ENCODE data around the gene TSPAN14.

DNA sequence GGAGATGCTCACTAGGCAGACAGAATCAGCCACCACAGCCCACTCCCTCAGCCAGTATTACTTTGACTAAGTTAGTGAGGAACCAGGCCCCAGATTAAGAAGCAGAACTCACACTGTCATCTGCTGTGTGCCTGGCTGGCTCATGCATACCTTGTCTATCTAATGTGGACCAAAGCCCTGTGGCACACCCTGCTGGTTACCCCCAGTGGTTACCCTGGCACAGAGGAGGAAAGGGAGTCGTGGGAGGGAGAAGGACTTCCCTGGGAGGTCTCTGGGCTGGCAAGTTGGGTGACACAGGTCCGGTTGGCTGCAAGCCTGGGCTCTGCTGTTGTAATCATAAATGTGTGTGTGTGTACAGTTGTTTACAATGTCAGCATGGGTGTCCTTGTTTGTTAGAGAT lies 76.1 kb downstream of the TSPAN14 start:
- TF ChIP-seq CTCF (conservative IDR thresholded peaks at IDR 0.05; ENCODE audit: low read depth in 2 of 2): peak; percentile 20 to 49; a peak in 3 of 4 replicates
- no peak for TF ChIP-seq ETS1 (IDR thresholded peaks at IDR 0.05)
- TF ChIP-seq POLR2AphosphoS5 (IDR thresholded peaks at IDR 0.05; ENCODE audit: low read depth): no peak
- no peak for TF ChIP-seq NANOG (IDR thresholded peaks at IDR 0.05; ENCODE audit: borderline replicate concordance)
- TF ChIP-seq EZH2phosphoT487 (IDR thresholded peaks at IDR 0.05; ENCODE audit: unreplicated experiment): no peak
- TF ChIP-seq ZNF114 (CRISPR knock-in tag; IDR thresholded peaks at IDR 0.05): no peak
- TF ChIP-seq, protein P1, sequence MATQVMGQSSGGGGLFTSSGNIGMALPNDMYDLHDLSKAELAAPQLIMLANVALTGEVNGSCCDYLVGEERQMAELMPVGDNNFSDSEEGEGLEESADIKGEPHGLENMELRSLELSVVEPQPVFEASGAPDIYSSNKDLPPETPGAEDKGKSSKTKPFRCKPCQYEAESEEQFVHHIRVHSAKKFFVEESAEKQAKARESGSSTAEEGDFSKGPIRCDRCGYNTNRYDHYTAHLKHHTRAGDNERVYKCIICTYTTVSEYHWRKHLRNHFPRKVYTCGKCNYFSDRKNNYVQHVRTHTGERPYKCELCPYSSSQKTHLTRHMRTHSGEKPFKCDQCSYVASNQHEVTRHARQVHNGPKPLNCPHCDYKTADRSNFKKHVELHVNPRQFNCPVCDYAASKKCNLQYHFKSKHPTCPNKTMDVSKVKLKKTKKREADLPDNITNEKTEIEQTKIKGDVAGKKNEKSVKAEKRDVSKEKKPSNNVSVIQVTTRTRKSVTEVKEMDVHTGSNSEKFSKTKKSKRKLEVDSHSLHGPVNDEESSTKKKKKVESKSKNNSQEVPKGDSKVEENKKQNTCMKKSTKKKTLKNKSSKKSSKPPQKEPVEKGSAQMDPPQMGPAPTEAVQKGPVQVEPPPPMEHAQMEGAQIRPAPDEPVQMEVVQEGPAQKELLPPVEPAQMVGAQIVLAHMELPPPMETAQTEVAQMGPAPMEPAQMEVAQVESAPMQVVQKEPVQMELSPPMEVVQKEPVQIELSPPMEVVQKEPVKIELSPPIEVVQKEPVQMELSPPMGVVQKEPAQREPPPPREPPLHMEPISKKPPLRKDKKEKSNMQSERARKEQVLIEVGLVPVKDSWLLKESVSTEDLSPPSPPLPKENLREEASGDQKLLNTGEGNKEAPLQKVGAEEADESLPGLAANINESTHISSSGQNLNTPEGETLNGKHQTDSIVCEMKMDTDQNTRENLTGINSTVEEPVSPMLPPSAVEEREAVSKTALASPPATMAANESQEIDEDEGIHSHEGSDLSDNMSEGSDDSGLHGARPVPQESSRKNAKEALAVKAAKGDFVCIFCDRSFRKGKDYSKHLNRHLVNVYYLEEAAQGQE (IDR thresholded peaks at IDR 0.05; ENCODE audit: unreplicated experiment): no peak
- TF ChIP-seq EZH2 (IDR thresholded peaks at IDR 0.05; ENCODE audit: low read depth, unreplicated experiment): no peak
- TF ChIP-seq ZNF331 (CRISPR knock-in tag; IDR thresholded peaks at IDR 0.05; ENCODE audit: low read depth): no peak
- TF ChIP-seq JUNB (IDR thresholded peaks at IDR 0.05; ENCODE audit: unreplicated experiment): no peak

Data from GM23338 (cell line).